Measurements from ENCODE around the gene WDR54. TPM values are rescaled to one million over a fixed set of nuclear protein-coding genes. Genes with fewer than 3 reads are reported as not detected.

Gene WDR54
- total RNA-seq, 6 donors from 2014 or later: 8.4 to 28.2 (median 13.3) TPM

DNA sequence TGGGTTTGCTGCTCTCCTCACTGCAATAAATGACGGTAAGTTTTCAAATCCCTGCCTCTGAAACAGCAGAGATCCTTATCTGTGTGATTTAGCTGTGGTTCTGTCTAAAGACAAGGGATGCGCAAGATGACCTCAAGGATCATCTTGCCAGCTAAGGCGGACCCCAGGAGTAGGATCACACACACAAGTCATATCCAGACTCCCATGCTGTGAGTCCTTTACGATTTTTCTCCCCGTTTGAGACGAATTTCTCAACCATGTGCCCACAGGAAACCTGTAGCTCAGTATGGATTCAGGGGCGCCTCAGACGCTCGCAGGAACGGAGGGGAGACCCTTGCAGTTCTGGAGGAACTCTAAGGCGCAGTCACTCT lies 30.3 kb upstream of the WDR54 start:
- no peaks in the 10 kb centered on the region for H3K36me3 ChIP-seq
- H3K27me3 ChIP-seq: no peaks in the 10 kb centered on the region
- peak overlapping the region; percentile 91 to 94 (median 92) for H3K27ac ChIP-seq
- DNase-seq (no peak), ATAC-seq (ENCODE audit: low FRiP score in 2 of 2) (peak in 1 of 2 donors; percentile 56)
- TF ChIP-seq CTCF (IDR thresholded peaks at IDR 0.05) (no peak), POLR2AphosphoS5 (IDR thresholded peaks at IDR 0.05) (no peak), EP300 (IDR thresholded peaks at IDR 0.05) (no peak), POLR2A (IDR thresholded peaks at IDR 0.05) (no peak)
- WGBS, 2 donors: 0 to 3% methylated on average over 1 to 11 of the region's 11 CpGs
- no peaks in the 10 kb centered on the region for H3K9me3 ChIP-seq
- peaks cover 17 to 45% (median 25%) of the 10 kb centered on the region in 4 donors for H3K4me1 ChIP-seq
- H3K4me3 ChIP-seq: peak overlapping the region; percentile 64 to 88 (median 84)

DNA sequence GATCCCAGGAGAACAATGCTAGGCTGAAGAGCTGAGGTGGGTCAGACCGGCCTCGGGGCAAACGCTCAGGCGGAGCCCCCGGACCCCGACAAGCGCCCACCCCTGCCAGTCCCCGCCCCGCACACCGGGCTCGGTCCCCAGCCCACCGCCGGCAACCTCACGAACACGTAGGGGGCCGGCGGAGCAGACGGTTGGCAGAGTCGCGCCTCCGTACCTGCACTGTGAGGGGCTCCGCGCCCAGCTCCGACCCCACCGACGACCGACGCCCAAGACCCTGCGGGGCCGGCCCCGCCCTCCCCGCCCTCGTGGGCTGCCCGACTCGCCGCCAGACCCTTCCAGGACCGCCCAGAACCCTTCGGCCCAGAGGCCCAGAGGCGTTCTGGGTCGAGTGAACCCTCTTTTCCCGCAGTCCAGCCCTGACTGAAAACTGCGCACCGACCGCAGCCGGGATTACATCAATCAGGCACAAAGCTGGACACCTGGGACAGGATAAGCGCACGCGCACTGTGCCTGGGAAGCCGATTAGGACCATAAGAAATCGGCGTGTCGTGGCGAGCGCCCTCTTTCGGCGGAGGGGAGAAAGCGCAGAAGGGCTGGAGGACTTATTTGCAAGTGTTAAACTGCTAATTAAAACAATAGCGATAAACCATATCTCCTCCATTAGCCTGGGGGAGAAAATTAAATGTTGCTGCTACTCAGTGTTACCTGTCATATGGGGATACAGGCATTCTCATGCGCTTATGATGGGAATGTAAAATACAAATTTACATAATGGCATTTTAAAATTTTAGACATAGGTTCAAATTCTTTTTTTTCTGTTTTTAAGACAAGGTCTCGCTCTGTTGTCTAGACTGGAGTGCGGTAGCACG lies 29.7 kb upstream of the WDR54 start:
- ATAC-seq (ENCODE audit: low FRiP score in 2 of 2) (peak; percentile 92 to 96), DNase-seq (peak; percentile 93 to 95)
- peak in 1 of 2 donors; percentile 66 for TF ChIP-seq POLR2AphosphoS5 (IDR thresholded peaks at IDR 0.05)
- TF ChIP-seq EP300 (IDR thresholded peaks at IDR 0.05): no peak
- TF ChIP-seq CTCF (IDR thresholded peaks at IDR 0.05): peak; percentile 89 to 96 (median 94)
- TF ChIP-seq POLR2A (IDR thresholded peaks at IDR 0.05): peak in 2 of 4 donors; percentile 31 to 56
- Histone ChIP-seq H3K27me3 (no peaks in the 10 kb centered on the region), H3K4me3 (peak overlapping the region; percentile 64 to 88 (median 84)), H3K4me1 (peaks cover 17 to 44% (median 25%) of the 10 kb centered on the region in 4 donors), H3K27ac (peak overlapping the region; percentile 91 to 94 (median 92)), H3K9me3 (no peaks in the 10 kb centered on the region), H3K36me3 (no peaks in the 10 kb centered on the region)
- WGBS, 2 donors: 4% methylated on average over 21 to 23 of the region's 62 CpGs

- WGBS, 2 donors: 76 to 77% methylated on average over 13 of the region's 13 CpGs
- Histone ChIP-seq H3K36me3 (no peaks in the 10 kb centered on the region), H3K9me3 (no peaks in the 10 kb centered on the region), H3K27ac (no peak overlapping the region), H3K27me3 (no peaks in the 10 kb centered on the region), H3K4me3 (peak overlapping the region in 1 of 4 donors; percentile 88), H3K4me1 (peaks cover 17 to 39% (median 24%) of the 10 kb centered on the region in 4 donors)
- DNase-seq: no peak
- ATAC-seq (ENCODE audit: low FRiP score in 2 of 2): no peak
- TF ChIP-seq CTCF (IDR thresholded peaks at IDR 0.05) (no peak), EP300 (IDR thresholded peaks at IDR 0.05) (no peak), POLR2AphosphoS5 (IDR thresholded peaks at IDR 0.05) (no peak), POLR2A (IDR thresholded peaks at IDR 0.05) (no peak)
Observed at GRCh38 chr2:74392449-74392743, 29.1 kb upstream of the WDR54 start.

GRCh38 chr2:74393525-74393924 lies 28.0 kb upstream of the WDR54 start:
- H3K27ac ChIP-seq: no peak overlapping the region
- no peaks in the 10 kb centered on the region for H3K9me3 ChIP-seq
- H3K36me3 ChIP-seq: no peaks in the 10 kb centered on the region
- no peak for ATAC-seq (ENCODE audit: low FRiP score in 2 of 2)
- H3K4me3 ChIP-seq: no peak overlapping the region
- no peaks in the 10 kb centered on the region for H3K27me3 ChIP-seq
- TF ChIP-seq POLR2A (IDR thresholded peaks at IDR 0.05) (no peak), EP300 (IDR thresholded peaks at IDR 0.05) (no peak), CTCF (IDR thresholded peaks at IDR 0.05) (no peak)
- peaks cover 13 to 29% (median 22%) of the 10 kb centered on the region in 4 donors for H3K4me1 ChIP-seq
- no peak for DNase-seq
- WGBS, 2 donors: 89 to 97% methylated on average over 1 of the region's 1 CpG
